ENCODE data around the gene DDX1.
"Not testable (repeated sequence)": the region's sequence is repeated elsewhere in the genome, so short reads cannot be mapped to it uniquely, and the experiment has no call there.

Gene DDX1

GRCh38 chr2:15619510-15619909, 27.8 kb downstream of the DDX1 start:
- FAIRE-seq: no peak
- no peak for DNase-seq (ENCODE audit: insufficient read length, low spot score)
- TF ChIP-seq TAF1 (IDR thresholded peaks at IDR 0.05; ENCODE audit: low read depth, low read length) (no peak), POLR2A (IDR thresholded peaks at IDR 0.05; ENCODE audit: low read depth, low read length) (no peak), PAX5 (IDR thresholded peaks at IDR 0.05; ENCODE audit: insufficient read depth, low read length, severe bottlenecking) (no peak), SPI1 (IDR thresholded peaks at IDR 0.05; ENCODE audit: low read depth, low read length) (no peak), POU2F2 (IDR thresholded peaks at IDR 0.05; ENCODE audit: low read depth, low read length) (no peak), POLR2AphosphoS5 (IDR thresholded peaks at IDR 0.05; ENCODE audit: low read depth, low read length) (no peak)

- FAIRE-seq: no peak
- TF ChIP-seq TAF1 (IDR thresholded peaks at IDR 0.05; ENCODE audit: low read depth, low read length): no peak
- TF ChIP-seq POU2F2 (IDR thresholded peaks at IDR 0.05; ENCODE audit: low read depth, low read length): no peak
- TF ChIP-seq POLR2AphosphoS5 (IDR thresholded peaks at IDR 0.05; ENCODE audit: low read depth, low read length): no peak
- TF ChIP-seq SPI1 (IDR thresholded peaks at IDR 0.05; ENCODE audit: low read depth, low read length): no peak
- no peak for TF ChIP-seq POLR2A (IDR thresholded peaks at IDR 0.05; ENCODE audit: low read depth, low read length)
- TF ChIP-seq PAX5 (IDR thresholded peaks at IDR 0.05; ENCODE audit: insufficient read depth, low read length, severe bottlenecking): no peak
- DNase-seq (ENCODE audit: insufficient read length, low spot score): no peak
Observed at GRCh38 chr2:15619938-15620337, 28.3 kb downstream of the DDX1 start.

GRCh38 chr2:15620340-15620739, 28.7 kb downstream of the DDX1 start:
- FAIRE-seq (no peak), DNase-seq (ENCODE audit: insufficient read length, low spot score) (no peak)
- TF ChIP-seq POLR2AphosphoS5 (IDR thresholded peaks at IDR 0.05; ENCODE audit: low read depth, low read length): no peak
- no peak for TF ChIP-seq TAF1 (IDR thresholded peaks at IDR 0.05; ENCODE audit: low read depth, low read length)
- no peak for TF ChIP-seq POU2F2 (IDR thresholded peaks at IDR 0.05; ENCODE audit: low read depth, low read length)
- TF ChIP-seq PAX5 (IDR thresholded peaks at IDR 0.05; ENCODE audit: insufficient read depth, low read length, severe bottlenecking): no peak
- no peak for TF ChIP-seq SPI1 (IDR thresholded peaks at IDR 0.05; ENCODE audit: low read depth, low read length)
- no peak for TF ChIP-seq POLR2A (IDR thresholded peaks at IDR 0.05; ENCODE audit: low read depth, low read length)

GRCh38 chr2:15620857-15621471, 29.3 kb downstream of the DDX1 start:
- FAIRE-seq (no peak), DNase-seq (ENCODE audit: insufficient read length, low spot score) (no peak)
- no peak for TF ChIP-seq POLR2AphosphoS5 (IDR thresholded peaks at IDR 0.05; ENCODE audit: low read depth, low read length)

- not testable (repeated sequence) for DNase-seq (ENCODE audit: insufficient read length, low spot score); FAIRE-seq
Observed at GRCh38 chr2:15621472-15621870, 29.8 kb downstream of the DDX1 start.

GRCh38 chr2:15622214-15622613, 30.5 kb downstream of the DDX1 start:
- no peak for FAIRE-seq
- TF ChIP-seq POLR2AphosphoS5 (IDR thresholded peaks at IDR 0.05; ENCODE audit: low read depth, low read length): no peak
- no peak for DNase-seq (ENCODE audit: insufficient read length, low spot score)

GRCh38 chr2:15622614-15623480, 31.2 kb downstream of the DDX1 start:
- FAIRE-seq (no peak), DNase-seq (ENCODE audit: insufficient read length, low spot score) (no peak)
- TF ChIP-seq POLR2AphosphoS5 (IDR thresholded peaks at IDR 0.05; ENCODE audit: low read depth, low read length) (no peak), POLR2A (IDR thresholded peaks at IDR 0.05; ENCODE audit: low read depth, low read length) (no peak), TAF1 (IDR thresholded peaks at IDR 0.05; ENCODE audit: low read depth, low read length) (no peak), SPI1 (IDR thresholded peaks at IDR 0.05; ENCODE audit: low read depth, low read length) (no peak), PAX5 (IDR thresholded peaks at IDR 0.05; ENCODE audit: insufficient read depth, low read length, severe bottlenecking) (no peak), POU2F2 (IDR thresholded peaks at IDR 0.05; ENCODE audit: low read depth, low read length) (no peak)

- DNase-seq (ENCODE audit: insufficient read length, low spot score) (no peak), FAIRE-seq (no peak)
- TF ChIP-seq POU2F2 (IDR thresholded peaks at IDR 0.05; ENCODE audit: low read depth, low read length): no peak
- no peak for TF ChIP-seq POLR2A (IDR thresholded peaks at IDR 0.05; ENCODE audit: low read depth, low read length)
- no peak for TF ChIP-seq TAF1 (IDR thresholded peaks at IDR 0.05; ENCODE audit: low read depth, low read length)
- no peak for TF ChIP-seq PAX5 (IDR thresholded peaks at IDR 0.05; ENCODE audit: insufficient read depth, low read length, severe bottlenecking)
- TF ChIP-seq POLR2AphosphoS5 (IDR thresholded peaks at IDR 0.05; ENCODE audit: low read depth, low read length): no peak
- no peak for TF ChIP-seq SPI1 (IDR thresholded peaks at IDR 0.05; ENCODE audit: low read depth, low read length)
Observed at GRCh38 chr2:15623481-15623796, 31.8 kb downstream of the DDX1 start.

GRCh38 chr2:15623898-15624541, 32.4 kb downstream of the DDX1 start:
- DNase-seq (ENCODE audit: insufficient read length, low spot score): no peak
- FAIRE-seq: no peak
- no peak for TF ChIP-seq POLR2A (IDR thresholded peaks at IDR 0.05; ENCODE audit: low read depth, low read length)
- no peak for TF ChIP-seq PAX5 (IDR thresholded peaks at IDR 0.05; ENCODE audit: insufficient read depth, low read length, severe bottlenecking)
- no peak for TF ChIP-seq SPI1 (IDR thresholded peaks at IDR 0.05; ENCODE audit: low read depth, low read length)
- TF ChIP-seq POLR2AphosphoS5 (IDR thresholded peaks at IDR 0.05; ENCODE audit: low read depth, low read length): no peak
- TF ChIP-seq TAF1 (IDR thresholded peaks at IDR 0.05; ENCODE audit: low read depth, low read length): no peak
- no peak for TF ChIP-seq POU2F2 (IDR thresholded peaks at IDR 0.05; ENCODE audit: low read depth, low read length)

- no peak for DNase-seq (ENCODE audit: insufficient read length, low spot score)
- no peak for FAIRE-seq
- no peak for TF ChIP-seq POLR2A (IDR thresholded peaks at IDR 0.05; ENCODE audit: low read depth, low read length)
- no peak for TF ChIP-seq SPI1 (IDR thresholded peaks at IDR 0.05; ENCODE audit: low read depth, low read length)
- no peak for TF ChIP-seq POU2F2 (IDR thresholded peaks at IDR 0.05; ENCODE audit: low read depth, low read length)
- no peak for TF ChIP-seq POLR2AphosphoS5 (IDR thresholded peaks at IDR 0.05; ENCODE audit: low read depth, low read length)
- TF ChIP-seq TAF1 (IDR thresholded peaks at IDR 0.05; ENCODE audit: low read depth, low read length): no peak
- TF ChIP-seq PAX5 (IDR thresholded peaks at IDR 0.05; ENCODE audit: insufficient read depth, low read length, severe bottlenecking): no peak
Observed at GRCh38 chr2:15624903-15625302, 33.2 kb downstream of the DDX1 start.
